Measurements from ENCODE around the gene GALNT9.

The GALNT9 gene

DNA sequence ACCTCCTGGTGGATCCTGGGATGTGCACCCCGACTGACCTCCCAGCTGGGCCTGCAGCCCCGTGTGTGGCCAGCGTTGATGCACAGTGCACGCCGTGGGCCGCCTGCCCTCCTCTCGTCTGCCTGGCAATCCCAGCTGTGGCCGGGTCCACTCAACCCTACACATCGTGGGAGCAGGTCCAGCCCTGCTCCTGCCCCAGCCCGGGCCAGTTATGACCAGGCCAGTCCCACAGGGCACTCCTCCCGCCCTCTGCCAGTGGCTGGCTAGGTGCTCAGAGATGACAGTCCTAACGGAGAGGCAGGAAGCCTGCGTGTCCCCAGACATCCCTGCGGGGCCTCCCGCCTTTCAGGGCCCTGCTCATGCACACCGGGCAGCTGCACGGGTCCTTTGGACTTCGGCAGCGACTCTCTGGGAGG lies 10.8 kb downstream of the GALNT9 start:
- H3K4me1 Mint-ChIP-seq = peaks cover 42% of the 10 kb centered on the region
- H3K4me3 Mint-ChIP-seq = no peak overlapping the region
- DNase-seq = no peak
- no peaks in the 10 kb centered on the region for H3K36me3 Mint-ChIP-seq (ENCODE audit: low read depth)
- no peak overlapping the region for H3K27ac Mint-ChIP-seq
- H3K9me3 Mint-ChIP-seq = peaks cover 4% of the 10 kb centered on the region
- no peak for TF ChIP-seq CTCF (IDR thresholded peaks at IDR 0.05)
- H3K27me3 Mint-ChIP-seq (ENCODE audit: low read depth, poor library complexity) = peaks cover 32% of the 10 kb centered on the region

DNA sequence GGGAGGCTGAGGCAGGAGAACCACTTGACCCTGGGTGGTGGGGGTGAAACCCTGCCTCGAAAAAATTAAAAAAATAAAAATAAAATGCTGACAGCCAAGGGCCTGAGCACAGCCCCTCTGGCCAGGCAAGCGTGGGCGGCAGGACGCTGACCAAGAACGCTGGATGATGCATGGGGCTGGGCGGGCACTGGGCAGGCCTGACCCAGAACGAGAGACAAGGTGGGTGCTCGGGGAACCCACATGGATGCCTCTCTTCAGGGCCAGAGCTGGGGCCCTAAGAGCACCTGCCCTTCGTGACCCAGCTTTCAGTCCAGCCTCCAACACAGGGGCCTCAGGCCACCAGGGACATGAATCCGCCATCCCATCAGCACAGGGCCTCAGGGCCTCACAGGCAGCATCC lies 11.3 kb downstream of the GALNT9 start:
- Mint-ChIP-seq H3K36me3 (ENCODE audit: low read depth) (no peaks in the 10 kb centered on the region), H3K4me3 (no peak overlapping the region), H3K9me3 (peaks cover 4% of the 10 kb centered on the region), H3K4me1 (peaks cover 37% of the 10 kb centered on the region), H3K27ac (no peak overlapping the region), H3K27me3 (ENCODE audit: low read depth, poor library complexity) (peaks cover 28% of the 10 kb centered on the region)
- DNase-seq = no peak
- no peak for TF ChIP-seq CTCF (IDR thresholded peaks at IDR 0.05)

GRCh38 chr12:132317233-132317938 lies 12.0 kb downstream of the GALNT9 start:
- Mint-ChIP-seq H3K27ac (no peak overlapping the region), H3K4me3 (no peak overlapping the region), H3K9me3 (peaks cover 8% of the 10 kb centered on the region), H3K36me3 (ENCODE audit: low read depth) (no peaks in the 10 kb centered on the region), H3K4me1 (peaks cover 31% of the 10 kb centered on the region), H3K27me3 (ENCODE audit: low read depth, poor library complexity) (peaks cover 23% of the 10 kb centered on the region)
- no peak for TF ChIP-seq CTCF (IDR thresholded peaks at IDR 0.05)
- DNase-seq = no peak

DNA sequence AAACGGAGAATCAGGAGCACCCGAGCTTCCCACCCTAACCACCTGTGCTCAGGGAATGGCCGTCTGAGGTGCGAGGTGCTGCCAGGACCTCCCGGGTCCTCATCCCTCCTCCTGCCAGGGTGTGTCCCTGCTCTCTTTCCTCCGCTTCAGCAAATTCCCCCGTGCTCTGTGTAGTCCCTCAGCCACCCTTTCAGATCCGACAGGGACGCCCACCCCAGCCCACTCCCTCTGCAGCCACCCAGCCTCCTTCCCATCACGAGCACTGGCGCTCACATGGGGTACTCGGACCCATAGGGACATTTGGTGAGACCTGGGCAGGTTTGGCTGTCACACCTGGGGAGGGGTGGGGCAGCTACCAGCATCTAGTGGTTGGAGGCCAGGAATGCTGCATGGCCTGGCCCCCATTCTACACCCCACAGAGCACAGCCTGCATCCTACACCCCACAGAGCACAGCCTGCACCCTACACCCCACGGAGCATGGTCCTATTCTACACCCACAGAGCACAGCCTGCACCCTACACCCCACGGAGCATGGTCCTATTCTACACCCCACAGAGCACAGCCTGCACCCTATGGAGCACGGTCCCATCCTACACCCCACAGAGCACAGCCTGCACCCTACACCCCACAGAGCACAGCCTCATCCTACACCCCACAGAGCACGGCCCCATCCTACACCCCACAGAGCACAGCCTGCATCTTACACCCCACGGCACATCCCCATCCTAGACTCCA lies 12.7 kb downstream of the GALNT9 start:
- Mint-ChIP-seq H3K36me3 (ENCODE audit: low read depth) (peaks cover 4% of the 10 kb centered on the region), H3K27ac (no peak overlapping the region), H3K9me3 (peaks cover 14% of the 10 kb centered on the region), H3K4me3 (no peak overlapping the region), H3K27me3 (ENCODE audit: low read depth, poor library complexity) (peaks cover 19% of the 10 kb centered on the region), H3K4me1 (peaks cover 36% of the 10 kb centered on the region)
- no peak for TF ChIP-seq CTCF (IDR thresholded peaks at IDR 0.05)
- DNase-seq = no peak

DNA sequence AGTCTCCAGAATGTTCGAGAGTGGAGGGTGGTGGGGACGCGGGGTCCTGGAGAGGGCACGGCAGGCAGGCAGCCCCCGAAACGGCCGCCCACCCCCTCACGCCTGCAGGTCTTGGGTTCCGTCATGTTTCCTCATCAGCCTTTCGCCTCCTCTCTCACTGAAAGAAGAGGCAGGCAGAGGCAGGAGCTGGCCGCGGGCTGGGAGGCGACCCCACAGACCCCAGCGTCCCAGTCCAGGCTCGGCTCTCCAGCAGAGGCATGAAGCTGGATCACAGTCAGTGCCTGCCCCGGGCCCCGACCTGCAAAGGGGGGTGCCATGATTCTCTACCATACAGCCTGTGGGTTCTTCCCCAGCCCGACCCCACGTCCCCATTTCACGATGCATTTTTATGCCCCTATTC lies 13.4 kb downstream of the GALNT9 start:
- peaks cover 22% of the 10 kb centered on the region for H3K27me3 Mint-ChIP-seq (ENCODE audit: low read depth, poor library complexity)
- H3K4me3 Mint-ChIP-seq = no peak overlapping the region
- no peak overlapping the region for H3K27ac Mint-ChIP-seq
- H3K36me3 Mint-ChIP-seq (ENCODE audit: low read depth) = peaks cover 8% of the 10 kb centered on the region
- H3K4me1 Mint-ChIP-seq = peaks cover 38% of the 10 kb centered on the region
- no peak for TF ChIP-seq CTCF (IDR thresholded peaks at IDR 0.05)
- H3K9me3 Mint-ChIP-seq = peaks cover 21% of the 10 kb centered on the region
- DNase-seq = no peak

Data from nephron progenitor cell (in vitro differentiated cells).